Stimulated activated CD8-positive, alpha-beta memory T cell treated with anti-CD3 and anti-CD28 coated beads, Interleukin-4, amount 100 ng/mL, for 1 hour (primary cell): Measurements from ENCODE around the gene PRXL2B.

Experiments used
- DNase-seq, 2 donors: peaks; one replicate each; pipeline ENCODE4 v3.0.0-alpha.2; 2020; ENCODE audit warnings: low read depth in 2 of 2, low spot score in 1 of 2

PRXL2B gene

DNA sequence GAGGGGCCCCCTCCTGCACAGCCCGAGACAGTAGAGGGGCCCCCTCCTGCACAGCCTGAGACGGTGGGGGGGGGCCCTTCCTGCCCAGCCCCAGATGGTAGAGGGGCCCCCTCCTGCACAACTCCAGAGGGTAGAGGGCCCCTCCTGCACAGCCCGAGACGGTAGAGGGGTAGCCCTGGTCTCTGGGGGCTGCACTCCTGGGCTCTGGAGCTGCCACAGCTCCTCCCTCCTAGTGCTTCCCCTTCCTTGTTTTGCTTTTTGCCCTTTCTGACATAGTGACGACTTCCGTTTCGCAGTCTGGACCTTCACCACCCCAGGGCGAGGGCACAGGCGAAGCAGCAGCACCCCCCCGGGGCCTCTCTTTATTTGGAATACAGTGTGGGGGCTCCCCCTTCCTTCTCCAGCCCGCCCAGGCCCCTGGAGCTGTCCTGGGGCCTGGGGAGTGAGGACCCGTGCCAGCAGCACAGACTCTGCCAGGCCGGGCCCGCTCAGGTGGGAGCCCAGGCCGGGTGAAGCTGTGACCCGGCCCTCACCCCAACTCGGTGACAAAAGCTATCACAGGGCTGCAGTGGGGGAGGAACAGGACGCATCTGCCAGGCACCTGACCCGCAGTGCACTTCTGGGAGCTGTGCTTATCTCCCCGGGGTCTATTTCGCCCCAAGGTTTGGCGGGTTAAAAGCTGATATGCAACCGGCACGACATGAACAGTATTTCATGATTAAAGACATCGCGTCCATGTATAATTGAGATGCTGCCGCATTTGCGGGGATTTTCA is 1.1 kb upstream of the PRXL2B start:
- peak; percentile 36 to 51 for DNase-seq

DNA sequence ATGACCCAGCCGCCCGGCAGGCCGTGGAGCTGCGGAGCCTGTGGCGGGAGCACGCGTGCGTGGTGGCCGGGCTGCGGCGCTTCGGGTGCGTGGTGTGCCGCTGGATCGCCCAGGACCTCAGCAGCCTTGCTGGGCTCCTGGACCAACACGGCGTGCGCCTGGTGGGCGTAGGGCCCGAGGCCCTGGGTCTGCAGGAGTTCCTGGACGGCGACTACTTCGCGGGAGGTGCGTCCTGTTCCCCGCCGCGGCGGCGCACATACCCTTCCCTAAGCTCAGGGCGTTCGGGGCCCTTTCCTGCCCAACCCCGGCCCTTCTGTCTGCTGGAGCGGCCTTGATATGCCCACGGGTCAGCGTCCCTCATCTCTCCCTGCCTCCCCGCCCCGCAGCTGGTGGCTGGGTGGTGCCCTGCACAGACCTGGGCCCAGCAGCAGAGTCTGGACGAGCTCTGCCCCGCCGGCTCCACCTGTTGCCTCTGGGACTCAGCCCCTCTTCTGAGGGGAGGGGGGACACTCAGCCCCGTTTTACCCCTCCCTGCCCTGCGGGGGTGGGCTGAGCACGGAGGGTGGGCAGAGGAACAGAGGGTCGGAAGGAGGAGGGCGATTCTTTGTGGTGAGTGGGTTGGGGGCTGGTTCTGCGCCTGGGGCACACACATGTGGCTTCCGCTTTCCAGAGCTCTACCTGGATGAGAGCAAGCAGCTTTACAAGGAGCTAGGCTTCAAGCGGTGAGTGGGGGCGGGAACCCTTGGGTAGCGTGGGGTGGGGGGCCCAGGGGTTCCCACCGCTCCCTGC is 688 bp downstream of the PRXL2B start:
- DNase-seq, result no peak

DNA sequence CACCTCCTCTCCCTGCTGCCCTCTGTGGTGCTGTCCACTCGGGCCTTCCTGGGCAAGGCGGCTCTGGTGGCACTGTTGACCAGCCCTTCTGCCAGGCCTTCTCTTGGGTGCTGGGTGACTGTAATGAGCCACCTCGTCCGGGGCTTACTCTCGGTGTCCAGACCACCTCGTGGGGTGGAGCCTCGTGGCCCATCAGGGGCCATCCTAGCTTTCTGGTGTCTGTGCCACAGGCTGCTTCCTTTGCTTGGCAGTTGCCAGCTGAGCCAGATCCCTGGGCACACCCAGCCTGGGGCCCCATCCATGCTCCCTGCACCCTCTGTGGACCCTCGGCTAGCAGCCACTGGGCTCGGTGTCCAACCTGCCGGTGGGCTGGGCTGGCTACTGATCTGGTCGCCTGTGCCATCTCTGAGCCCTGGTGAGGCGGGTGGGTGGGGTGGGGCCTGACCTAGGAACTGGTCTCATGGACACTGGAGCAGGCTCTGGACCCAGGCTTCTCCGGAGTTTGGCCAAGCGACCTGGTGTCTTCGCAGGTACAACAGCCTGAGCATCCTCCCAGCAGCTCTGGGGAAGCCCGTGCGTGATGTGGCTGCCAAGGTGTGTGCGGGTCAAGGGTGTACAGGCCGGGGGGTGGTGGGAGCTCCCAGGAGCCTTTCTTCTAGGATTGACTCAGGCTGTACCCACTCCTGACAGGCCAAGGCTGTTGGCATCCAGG is 1.4 kb downstream of the PRXL2B start:
- DNase-seq, result no peak

- no peak for DNase-seq
Measured at GRCh38 chr1:2588661-2589430, 2.3 kb downstream of the PRXL2B start.

DNA sequence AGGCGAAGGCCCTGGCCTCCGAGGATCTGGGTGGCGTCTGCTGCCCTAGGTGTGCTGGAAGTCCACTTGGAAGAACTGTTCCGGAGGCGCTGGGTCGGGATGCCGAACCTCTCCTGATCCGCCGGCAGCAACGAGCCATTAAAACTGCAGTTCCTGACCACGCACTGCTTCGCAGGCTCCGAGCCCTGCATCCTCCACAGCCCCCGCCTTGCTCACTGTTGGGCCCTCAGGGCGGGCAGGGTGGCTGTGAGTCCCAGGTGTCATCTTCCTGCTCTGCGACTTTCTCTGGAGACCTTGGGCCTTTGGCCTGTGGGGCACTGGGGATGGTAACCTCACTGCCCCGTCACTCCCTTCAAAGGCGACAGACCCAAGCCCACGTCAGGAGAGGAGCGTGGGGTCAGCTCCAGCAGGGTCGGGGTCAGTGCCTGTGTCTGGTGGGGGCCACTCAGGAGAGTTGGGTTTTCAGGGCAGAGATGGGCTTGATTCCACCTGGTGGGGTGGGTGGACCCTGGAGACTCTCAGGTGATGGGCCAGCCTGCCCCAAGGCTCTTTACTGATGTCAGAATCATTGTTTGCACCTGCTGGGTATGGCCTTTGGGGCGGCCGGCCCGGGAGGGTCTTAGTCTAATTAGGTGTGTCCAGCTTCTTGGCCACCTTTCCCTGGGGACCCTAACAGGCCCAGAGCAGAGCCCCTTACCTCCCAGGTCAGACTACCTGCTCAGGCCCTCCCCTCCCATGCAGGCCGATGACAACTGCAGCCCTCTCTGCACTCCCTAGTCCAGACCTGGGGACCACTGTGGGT is 3.1 kb downstream of the PRXL2B start:
- DNase-seq, result no peak

DNA sequence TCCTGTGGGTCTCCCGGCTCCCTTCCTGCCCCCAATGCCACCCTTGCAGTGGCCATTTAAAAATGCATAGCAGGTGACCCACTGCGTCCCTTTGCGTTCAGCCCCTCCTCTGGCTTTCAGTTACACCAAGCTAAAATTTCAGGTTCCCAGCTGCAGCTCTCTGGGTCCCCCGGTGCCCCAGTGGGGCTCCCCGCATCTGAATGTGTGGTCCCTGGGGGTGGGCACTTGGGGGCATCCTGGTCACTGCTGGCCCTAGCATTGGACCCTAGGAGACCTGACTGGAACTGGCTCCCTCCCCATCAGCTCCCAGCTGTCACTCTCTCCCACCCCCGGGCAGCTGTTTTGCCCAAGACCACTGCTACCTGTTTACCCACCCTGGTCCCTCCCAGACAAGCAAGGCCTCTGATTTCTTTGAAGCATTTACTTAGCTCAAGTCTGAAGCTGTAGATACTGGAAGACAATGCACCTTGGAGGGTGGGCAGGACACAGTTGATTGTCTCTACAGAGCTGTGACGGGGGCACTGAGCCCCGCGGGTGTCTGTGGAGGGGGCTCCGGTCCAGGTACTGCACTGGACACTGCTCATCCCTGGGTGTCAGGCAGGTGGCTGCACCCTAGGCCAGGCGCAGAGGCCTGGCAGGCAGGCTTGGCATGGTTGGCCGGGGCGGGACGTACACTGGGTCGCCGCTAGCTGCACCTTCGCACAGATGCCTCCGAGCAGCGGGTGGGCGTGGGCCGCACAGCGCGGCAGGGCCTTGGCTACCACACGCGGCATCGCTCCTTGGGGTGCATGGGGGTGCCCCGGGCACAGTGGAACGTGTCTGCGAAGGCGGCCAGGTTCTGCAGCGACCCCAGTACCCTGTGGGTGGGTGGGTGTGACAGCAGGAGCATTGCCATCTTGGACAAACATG is 3.9 kb downstream of the PRXL2B start:
- no peak for DNase-seq

GRCh38 chr1:2591233-2591580 is 4.6 kb downstream of the PRXL2B start:
- no peak for DNase-seq

- DNase-seq, result no peak
Measured at GRCh38 chr1:2591581-2592261, 5.1 kb downstream of the PRXL2B start.

GRCh38 chr1:2592672-2593071 is 6.1 kb downstream of the PRXL2B start:
- DNase-seq, result no peak

DNA sequence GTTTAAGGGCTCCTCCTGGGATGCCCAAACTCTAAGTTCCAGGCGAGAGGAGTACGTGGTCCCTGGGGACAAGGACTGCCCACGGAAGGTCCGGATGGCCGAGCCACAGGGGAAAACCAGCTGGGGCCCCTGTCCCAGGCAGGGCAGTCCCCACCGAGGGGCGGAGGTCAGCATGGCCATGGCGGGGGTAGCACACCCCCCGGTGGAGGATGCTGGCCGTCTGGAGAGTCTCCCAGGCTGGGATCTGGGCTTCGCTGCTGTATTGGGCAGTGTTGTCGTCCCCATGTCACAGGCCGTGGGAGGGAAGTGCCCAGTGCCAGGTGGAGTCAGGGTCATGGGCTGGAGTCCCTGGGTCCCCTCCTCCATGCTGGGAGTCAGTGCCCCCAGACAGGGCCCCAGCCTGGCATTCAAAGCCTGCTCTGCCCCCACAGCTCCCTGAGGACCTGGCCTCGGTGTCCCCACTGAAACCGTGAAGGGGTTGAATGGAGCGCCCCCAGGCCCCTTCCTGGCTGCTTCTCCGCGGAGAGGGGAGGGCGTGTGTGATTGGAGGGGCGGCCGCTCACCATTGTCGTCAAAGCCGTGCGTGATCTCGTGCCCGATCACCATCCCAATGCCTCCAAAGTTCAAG is 6.8 kb downstream of the PRXL2B start:
- no peak for DNase-seq

DNA sequence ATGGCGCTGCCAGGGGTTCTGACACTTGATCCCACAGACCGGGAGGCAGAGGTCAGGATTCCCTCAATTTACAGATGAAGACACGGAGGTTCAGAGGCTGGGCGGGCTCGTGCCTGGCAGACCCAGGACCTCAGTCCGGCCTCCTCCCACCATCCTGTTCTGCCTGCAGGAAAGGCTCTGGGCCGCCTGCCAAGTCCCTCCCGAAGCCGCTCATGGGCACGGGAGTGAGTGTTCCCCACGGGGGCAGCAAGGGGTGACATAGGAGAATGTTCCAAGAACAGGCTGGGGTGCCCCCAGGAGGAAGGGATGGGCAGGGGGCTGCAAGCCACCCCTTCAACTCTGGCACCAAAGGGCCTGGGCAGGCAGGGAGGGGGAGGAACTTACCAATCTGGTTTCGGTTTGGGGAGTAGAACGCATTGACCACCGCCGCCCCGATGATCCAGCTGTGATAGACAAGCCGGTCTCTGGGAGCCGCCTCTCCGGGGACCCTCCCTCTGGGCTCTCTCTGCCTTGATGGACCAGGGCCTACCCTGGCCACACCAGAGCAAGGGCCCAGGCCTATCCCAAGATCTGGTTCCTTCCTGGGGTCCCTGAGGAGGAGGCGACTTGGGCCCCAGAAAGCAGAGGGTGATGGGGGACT is 7.5 kb downstream of the PRXL2B start:
- DNase-seq, result no peak

- no peak for DNase-seq
Measured at GRCh38 chr1:2594641-2595131, 8.1 kb downstream of the PRXL2B start.

DNA sequence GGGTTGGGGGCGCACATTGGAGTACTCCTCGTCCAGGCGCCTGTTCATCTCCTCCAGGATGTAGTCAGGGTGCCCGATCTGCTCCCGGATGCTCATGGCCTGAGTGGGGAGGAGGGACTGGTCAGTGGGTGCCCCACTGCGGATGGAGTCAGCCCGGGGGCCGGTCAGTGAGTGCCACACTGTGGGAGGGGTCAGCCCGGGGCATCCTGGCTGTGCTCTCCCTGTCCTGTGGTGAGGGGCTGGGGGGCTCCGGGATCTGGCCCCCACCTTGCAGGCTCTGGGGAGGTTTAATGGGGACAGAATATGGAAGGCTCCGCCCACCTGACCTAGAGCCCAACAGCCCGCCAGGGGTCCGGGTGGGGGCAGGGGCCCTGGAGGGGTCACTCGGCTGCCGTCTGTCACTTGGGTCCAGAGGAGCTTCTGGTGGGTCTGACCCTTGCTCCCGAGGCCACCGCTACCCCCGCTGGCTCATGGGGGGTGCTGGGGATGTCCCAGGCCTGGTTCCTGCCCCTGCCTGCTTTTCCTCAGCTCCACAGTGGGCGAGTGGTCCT is 8.8 kb downstream of the PRXL2B start:
- no peak for DNase-seq

GRCh38 chr1:2595812-2596529 is 9.4 kb downstream of the PRXL2B start:
- no peak for DNase-seq

- DNase-seq, result no peak
Measured at GRCh38 chr1:2596530-2597333, 10.2 kb downstream of the PRXL2B start.
